AG08395 (cell line): Measurements from ENCODE around the gene SNRNP25.

Source experiments
- DNase-seq: peaks from one replicate; pipeline ENCODE4 v3.0.0; 2012; ENCODE audit warnings: mixed read lengths, low spot score

Gene SNRNP25

DNA sequence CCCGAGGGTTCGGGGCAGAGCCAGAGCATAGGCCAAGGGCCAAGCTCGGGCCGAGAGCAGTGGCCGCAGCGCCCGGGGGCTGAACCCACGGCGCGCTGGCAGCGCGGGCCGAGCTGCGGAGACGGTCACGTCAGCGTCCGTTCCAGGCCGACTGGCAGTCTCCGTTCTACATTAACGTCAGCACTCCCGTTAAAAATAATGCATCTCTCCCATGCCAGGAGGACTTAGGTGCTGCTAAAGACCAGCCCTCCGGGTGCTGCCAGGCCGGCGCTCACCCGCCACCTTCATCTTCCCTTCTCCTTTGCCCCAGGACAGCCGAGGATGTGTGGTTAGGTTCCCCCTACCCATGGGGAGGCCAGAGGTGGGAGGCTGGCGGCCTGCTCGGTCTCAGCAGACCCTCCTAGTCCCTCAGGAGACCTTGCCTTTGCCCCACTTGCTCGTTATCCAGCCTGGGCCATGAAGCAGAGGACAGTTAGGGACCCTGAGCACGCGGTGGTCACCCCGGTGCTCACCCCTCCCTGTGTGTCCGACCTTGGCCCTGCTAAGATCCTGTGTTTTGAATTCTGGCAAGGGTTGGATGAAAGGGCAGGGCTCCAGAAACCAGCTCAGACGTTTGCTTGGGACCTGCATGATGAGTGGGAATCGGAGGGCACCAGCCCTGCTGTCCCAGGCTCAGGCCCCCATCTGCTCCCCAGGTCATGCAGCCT is 25.0 kb downstream of the SNRNP25 start:
- peak; percentile 47 for DNase-seq

DNA sequence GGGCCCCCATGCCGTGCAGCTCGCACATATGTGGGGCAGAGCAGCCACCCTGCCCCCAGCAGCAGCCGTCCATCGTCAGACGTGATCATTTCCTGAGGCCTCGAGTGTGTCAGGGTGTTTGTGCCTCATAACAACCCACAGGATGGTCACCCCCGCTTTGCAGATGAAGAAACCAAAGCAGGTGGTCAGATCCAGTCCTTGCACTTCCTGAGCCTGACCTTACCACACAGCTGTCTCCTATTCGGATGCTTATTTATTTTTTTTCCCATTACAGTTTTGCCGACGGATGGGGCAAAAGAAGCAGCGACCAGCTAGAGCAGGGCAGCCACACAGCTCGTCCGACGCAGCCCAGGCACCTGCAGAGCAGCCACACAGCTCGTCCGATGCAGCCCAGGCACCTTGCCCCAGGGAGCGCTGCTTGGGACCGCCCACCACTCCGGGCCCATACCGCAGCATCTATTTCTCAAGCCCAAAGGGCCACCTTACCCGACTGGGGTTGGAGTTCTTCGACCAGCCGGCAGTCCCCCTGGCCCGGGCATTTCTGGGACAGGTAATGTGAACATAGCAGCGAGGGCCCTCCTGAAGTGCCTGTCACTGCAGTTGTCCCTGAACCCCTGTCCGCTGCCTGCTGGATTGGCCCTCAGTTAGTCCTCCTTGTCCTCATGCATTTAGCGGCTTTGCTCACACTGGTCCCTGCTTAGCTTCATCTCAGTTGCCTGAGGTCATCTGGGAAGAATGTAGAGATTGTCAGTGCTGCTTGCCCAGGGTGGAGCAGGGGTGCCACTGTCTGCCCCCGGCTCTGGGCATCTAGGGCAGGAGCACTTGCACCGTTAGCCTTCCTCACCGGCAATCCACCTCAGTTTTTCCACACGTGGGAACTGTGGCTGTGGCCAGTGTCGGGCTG is 25.8 kb downstream of the SNRNP25 start:
- no peak for DNase-seq

DNA sequence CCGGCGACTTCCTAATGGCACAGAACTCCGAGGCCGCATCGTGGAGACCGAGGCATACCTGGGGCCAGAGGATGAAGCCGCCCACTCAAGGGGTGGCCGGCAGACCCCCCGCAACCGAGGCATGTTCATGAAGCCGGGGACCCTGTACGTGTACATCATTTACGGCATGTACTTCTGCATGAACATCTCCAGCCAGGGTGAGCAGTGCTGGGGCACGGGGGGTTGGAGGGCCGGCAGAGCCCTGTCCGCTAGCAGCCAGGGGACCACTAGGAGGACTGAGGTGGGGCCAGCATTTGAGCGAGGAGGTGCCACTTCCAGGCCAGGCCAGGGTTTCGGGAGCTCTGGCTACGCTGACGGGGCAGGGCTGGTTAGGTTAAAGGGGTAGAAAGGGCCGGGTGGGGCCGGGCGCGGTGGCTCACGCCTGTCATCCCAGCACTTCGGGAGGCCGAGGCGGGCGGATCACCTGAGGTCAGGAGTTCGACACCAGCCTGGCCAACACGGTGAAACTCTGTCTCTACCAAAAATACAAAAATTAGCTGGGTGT is 29.5 kb downstream of the SNRNP25 start:
- DNase-seq: no peak

DNA sequence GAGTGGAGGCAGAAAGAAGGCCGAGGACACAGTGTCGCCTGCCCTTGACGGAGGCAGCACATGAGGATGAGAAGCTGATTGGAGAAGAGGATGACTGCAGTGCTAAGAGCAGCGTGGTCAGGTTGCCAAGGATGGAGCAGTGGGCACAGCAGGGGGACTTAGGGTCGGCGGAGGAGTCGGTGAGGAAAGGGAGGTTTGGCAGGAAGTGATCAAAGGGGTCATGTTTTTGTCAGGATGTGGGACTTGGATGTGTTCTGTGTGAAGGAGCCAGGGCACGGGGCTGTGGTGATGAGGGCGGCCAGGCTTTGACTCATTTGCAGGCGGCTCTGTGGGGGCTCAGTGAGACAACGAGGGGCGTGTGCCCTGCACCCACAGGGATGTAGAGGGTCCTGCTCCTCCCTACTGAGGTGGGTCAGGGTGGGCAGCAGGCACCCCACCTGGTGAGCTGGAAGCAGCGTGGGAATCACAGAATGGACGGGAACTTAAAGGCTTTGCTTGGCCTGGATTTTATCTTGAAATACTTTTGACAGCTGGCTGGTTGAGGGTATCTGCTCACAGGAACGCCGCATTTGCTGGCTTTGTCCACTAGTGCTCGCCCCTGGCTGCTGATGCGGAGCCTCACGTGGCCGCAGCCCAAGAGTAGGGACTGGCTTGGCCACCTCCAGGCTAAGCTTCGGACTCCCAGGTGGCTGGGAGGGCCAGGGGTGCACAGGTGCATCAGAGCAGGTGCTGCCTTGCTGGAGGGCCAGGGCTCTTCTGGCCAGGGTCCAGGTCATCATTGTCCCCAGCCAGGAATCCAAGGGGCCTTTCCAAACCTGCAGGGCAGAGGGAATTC is 30.4 kb downstream of the SNRNP25 start:
- no peak for DNase-seq

- peak; percentile 95 for DNase-seq
Observed at GRCh38 chr16:84718-85406, 31.2 kb downstream of the SNRNP25 start.

DNA sequence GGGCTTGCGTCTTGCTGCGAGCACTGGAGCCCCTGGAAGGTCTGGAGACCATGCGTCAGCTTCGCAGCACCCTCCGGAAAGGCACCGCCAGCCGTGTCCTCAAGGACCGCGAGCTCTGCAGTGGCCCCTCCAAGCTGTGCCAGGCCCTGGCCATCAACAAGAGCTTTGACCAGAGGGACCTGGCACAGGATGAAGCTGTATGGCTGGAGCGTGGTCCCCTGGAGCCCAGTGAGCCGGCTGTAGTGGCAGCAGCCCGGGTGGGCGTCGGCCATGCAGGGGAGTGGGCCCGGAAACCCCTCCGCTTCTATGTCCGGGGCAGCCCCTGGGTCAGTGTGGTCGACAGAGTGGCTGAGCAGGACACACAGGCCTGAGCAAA is 31.8 kb downstream of the SNRNP25 start:
- no peak for DNase-seq

- no peak for DNase-seq
Observed at GRCh38 chr16:85865-86264, 32.2 kb downstream of the SNRNP25 start.

- DNase-seq: no peak
Observed at GRCh38 chr16:86483-86952, 32.9 kb downstream of the SNRNP25 start.

DNA sequence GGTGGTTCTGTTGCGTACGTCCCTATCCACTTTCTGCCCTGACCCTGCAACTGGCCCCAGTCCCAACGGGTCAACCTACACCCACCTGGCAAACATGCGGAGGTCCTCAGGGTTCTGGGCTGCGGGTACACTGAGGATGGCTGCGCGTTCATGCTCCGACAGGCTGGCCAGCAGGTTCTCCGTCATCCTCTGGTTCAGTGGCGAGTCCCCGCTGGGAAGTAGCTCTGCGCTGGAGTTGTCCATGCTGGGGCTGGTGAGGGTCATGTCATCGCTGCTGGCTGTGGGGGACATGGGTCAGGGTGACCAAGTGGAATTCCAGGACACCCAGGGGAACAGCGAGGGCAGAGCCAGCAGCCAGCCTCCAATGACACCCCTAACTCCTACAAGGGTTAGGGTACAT is 35.0 kb downstream of the SNRNP25 start:
- no peak for DNase-seq

- DNase-seq: no peak
Observed at GRCh38 chr16:89391-90302, 36.0 kb downstream of the SNRNP25 start.

DNA sequence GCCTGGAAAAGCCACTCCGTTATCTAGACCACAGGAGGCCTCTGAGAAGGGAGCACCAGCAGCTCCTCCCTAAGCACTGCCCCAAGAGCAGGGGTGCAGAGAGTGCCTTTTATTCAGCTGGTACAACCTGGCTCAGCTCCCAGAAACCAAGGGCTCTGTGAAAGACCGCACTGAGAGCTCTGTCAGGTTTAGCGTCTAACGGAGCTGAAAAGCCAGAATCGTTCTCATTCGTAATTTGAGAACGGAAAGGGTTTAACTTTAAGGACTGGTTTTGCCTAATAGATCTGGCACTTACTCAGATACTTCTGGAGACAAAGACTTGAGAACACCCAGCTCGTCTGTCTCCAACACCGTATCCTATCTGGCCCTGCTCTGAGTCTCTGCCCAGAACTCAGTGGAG is 37.9 kb downstream of the SNRNP25 start:
- DNase-seq: no peak

GRCh38 chr16:92431-93339 is 39.1 kb downstream of the SNRNP25 start:
- no peak for DNase-seq

GRCh38 chr16:94918-95265 is 41.3 kb downstream of the SNRNP25 start:
- no peak for DNase-seq

DNA sequence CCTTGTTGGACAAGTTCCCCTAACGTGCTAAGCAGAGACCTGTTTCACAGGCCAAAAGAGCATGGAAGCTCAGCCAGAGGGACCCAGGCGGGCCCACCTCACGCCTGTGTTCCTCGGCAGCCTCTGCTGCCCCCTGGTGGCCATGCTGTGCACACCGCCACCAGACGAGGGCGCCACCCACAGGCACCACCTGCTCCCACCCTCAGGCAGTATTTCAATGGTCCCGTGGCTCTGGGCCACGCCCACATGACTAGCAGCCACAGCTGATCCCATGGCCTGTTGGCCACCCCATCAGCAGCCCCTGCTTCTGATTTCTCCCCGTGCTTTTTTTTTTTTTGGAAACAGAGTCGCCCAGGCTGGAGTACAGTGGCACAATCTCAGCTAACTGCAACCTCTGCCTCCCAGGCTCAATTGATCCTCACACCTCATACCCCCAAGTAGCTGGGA is 43.3 kb downstream of the SNRNP25 start:
- peak; percentile 97 for DNase-seq

- no peak for DNase-seq
Observed at GRCh38 chr16:97822-98221, 44.2 kb downstream of the SNRNP25 start.

- DNase-seq: no peak
Observed at GRCh38 chr16:100989-101388, 47.4 kb downstream of the SNRNP25 start.

GRCh38 chr16:101586-101985 is 48.0 kb downstream of the SNRNP25 start:
- no peak for DNase-seq

- DNase-seq: no peak
Observed at GRCh38 chr16:102060-102855, 48.6 kb downstream of the SNRNP25 start.

DNA sequence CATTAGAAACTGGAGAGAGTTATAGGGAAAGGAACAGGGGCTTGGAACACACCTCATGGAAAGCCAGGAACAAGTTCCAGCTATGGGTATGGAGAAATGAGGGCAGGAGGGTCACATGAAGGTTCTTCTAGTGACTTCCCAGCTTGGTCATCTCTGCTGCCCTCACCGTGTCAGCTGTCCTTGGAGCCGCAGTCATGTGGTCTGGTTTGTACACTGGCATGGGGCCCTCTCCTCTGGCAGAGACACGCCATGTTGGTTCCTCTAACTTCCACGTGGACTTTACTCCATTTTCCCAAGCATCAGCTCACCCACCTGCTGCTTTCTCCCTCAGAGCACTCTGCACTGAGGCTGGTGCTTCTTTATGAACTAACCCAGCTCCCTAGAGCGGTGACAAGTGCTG is 50.7 kb downstream of the SNRNP25 start:
- no peak for DNase-seq
